HepG2 (cell line): ENCODE results near the gene FTL. TPM values are rescaled to one million over a fixed set of nuclear protein-coding genes. Genes with fewer than 3 reads are reported as not detected.

ENCODE experiments used
- ATF7-NPFF ChIP-seq: sonication (generic); formaldehyde crosslinking; IDR thresholded peaks from 2 replicates; pipeline ENCODE4 v1.8.1; 2023; ENCODE audit warnings: mild to moderate bottlenecking, low read depth, missing genetic modification reagents, moderate library complexity
- DNMT1 ChIP-seq: sonication (generic); formaldehyde crosslinking; IDR thresholded peaks from 2 replicates; pipeline ENCODE4 v1.5.1; 2020; ENCODE audit warnings: mild to moderate bottlenecking, missing genetic modification reagents
- FOXA1 ChIP-seq, 2 experiments: fragments of 450-650 bp in 1 of 2; sonication (generic) in 1 of 2; formaldehyde crosslinking in 1 of 2; IDR thresholded peaks; 2 replicates each; pipeline versions ENCODE4 v1.4.0 to v1.6.1; 2016 to 2020; ENCODE audit warnings: missing genetic modification reagents in 1 of 2
- GZF1 ChIP-seq: sonication (generic); formaldehyde crosslinking; IDR thresholded peaks from 2 replicates; pipeline ENCODE4 v1.5.1; 2020; ENCODE audit warnings: mild to moderate bottlenecking, missing genetic modification reagents
- MEF2D ChIP-seq: sonication (generic); formaldehyde crosslinking; IDR thresholded peaks from 2 replicates; pipeline ENCODE4 v1.5.1; 2020; ENCODE audit warnings: mild to moderate bottlenecking, missing genetic modification reagents
- NAIF1 ChIP-seq: sonication (generic); formaldehyde crosslinking; IDR thresholded peaks from 2 replicates; pipeline ENCODE4 v1.5.0; 2020; ENCODE audit warnings: mild to moderate bottlenecking, missing genetic modification reagents, borderline replicate concordance
- NPAS2 ChIP-seq: sonication (generic); formaldehyde crosslinking; IDR thresholded peaks from 2 replicates; pipeline ENCODE4 v1.8.0; 2022; ENCODE audit warnings: mild to moderate bottlenecking, missing genetic modification reagents, borderline replicate concordance
- PAWR ChIP-seq: sonication (generic); formaldehyde crosslinking; IDR thresholded peaks from 2 replicates; pipeline ENCODE4 v1.4.0; 2020; ENCODE audit warnings: missing genetic modification reagents, mild to moderate bottlenecking, borderline replicate concordance
- RNF2 ChIP-seq: fragments of 450-650 bp; conservative IDR thresholded peaks from 2 replicates; pipeline ENCODE4 v1.6.1; 2016; ENCODE audit warnings: low read depth
- SYNCRIP ChIP-seq: fragments of 200-400 bp; formaldehyde crosslinking; IDR thresholded peaks from 2 replicates; pipeline ENCODE4 v1.6.1; 2018; ENCODE audit warnings: mild to moderate bottlenecking, low read depth, low read length; ENCODE audit not compliant: insufficient read depth
- ZNF431 ChIP-seq: sonication (generic); formaldehyde crosslinking; IDR thresholded peaks from 2 replicates; pipeline ENCODE4 v1.9.0; 2022; ENCODE audit warnings: missing genetic modification reagents, low read depth, mild to moderate bottlenecking, borderline replicate concordance
- ZNF564 ChIP-seq: sonication (generic); formaldehyde crosslinking; IDR thresholded peaks from 2 replicates; pipeline ENCODE4 v1.8.1; 2023; ENCODE audit warnings: mild to moderate bottlenecking, missing genetic modification reagents
- polyA plus RNA-seq, 8 experiments: library from polyadenylated mRNA; depleted of rRNA in 3 of 8; stranded (reverse) in 7 of 8; unstranded in 1 of 8; fragments of >200 nt; fragmentation: Illumina TruSeq in 4 of 8; extraction: Trizol in 4 of 8; gene quantifications; 2 replicates each; pipeline versions ENCODE4 v1.2.1 to v1.2.3, GENCODE V29; 2011 to 2016; ENCODE audit warnings: low read depth in 4 of 8, missing spikeins in 1 of 8, mixed read lengths in 1 of 8; ENCODE audit not compliant: insufficient read depth in 1 of 8
- total RNA-seq, 5 experiments: library from RNA; depleted of rRNA; stranded (reverse); fragments of >200 nt; fragmentation: Illumina TruSeq; extraction: Trizol; gene quantifications; 2 replicates each; pipeline ENCODE4 v1.2.3, GENCODE V29; 2016; ENCODE audit warnings: low read depth in 1 of 5
- TF ChIP-seq, protein P1 (sequence below): sonication (generic); formaldehyde crosslinking; IDR thresholded peaks from 2 replicates; pipeline ENCODE4 v1.4.0; 2020; ENCODE audit warnings: missing genetic modification reagents
- TF ChIP-seq, protein P2 (sequence below): sonication (generic); formaldehyde crosslinking; IDR thresholded peaks from 2 replicates; pipeline ENCODE4 v1.4.0; 2020; ENCODE audit warnings: missing genetic modification reagents
- TF ChIP-seq, protein P3 (sequence below): sonication (generic); formaldehyde crosslinking; conservative IDR thresholded peaks from 2 replicates; pipeline ENCODE4 v1.4.0; 2020; ENCODE audit warnings: mild to moderate bottlenecking, missing genetic modification reagents, moderate library complexity
- TF ChIP-seq, protein P4 (sequence below): sonication (generic); formaldehyde crosslinking; IDR thresholded peaks from 2 replicates; pipeline ENCODE4 v1.5.1; 2020; ENCODE audit warnings: missing genetic modification reagents, mild to moderate bottlenecking, borderline replicate concordance

Gene FTL
- total and polyA plus RNA-seq, 2 of the 13 experiments (the other 11 are each of a cell fraction or from before 2014, with no cell fraction given) = 2,721 to 8,800 TPM

DNA sequence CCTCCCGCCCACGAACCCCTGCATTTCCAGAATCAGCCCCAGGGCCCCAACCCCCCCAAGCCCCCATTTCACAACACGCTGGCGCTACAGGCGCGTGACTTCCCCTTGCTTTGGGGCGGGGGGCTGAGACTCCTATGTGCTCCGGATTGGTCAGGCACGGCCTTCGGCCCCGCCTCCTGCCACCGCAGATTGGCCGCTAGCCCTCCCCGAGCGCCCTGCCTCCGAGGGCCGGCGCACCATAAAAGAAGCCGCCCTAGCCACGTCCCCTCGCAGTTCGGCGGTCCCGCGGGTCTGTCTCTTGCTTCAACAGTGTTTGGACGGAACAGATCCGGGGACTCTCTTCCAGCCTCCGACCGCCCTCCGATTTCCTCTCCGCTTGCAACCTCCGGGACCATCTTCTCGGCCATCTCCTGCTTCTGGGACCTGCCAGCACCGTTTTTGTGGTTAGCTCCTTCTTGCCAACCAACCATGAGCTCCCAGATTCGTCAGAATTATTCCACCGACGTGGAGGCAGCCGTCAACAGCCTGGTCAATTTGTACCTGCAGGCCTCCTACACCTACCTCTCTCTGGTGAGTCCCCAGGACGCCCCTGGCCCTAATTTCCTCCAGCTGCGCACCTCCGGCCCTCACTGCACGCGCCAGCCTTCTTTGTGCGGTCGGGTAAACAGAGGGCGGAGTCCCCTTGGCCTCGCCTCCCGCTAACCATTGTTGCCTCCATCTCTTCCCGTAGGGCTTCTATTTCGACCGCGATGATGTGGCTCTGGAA lies at the start of gene FTL (continued):
- TF ChIP-seq, protein P1, sequence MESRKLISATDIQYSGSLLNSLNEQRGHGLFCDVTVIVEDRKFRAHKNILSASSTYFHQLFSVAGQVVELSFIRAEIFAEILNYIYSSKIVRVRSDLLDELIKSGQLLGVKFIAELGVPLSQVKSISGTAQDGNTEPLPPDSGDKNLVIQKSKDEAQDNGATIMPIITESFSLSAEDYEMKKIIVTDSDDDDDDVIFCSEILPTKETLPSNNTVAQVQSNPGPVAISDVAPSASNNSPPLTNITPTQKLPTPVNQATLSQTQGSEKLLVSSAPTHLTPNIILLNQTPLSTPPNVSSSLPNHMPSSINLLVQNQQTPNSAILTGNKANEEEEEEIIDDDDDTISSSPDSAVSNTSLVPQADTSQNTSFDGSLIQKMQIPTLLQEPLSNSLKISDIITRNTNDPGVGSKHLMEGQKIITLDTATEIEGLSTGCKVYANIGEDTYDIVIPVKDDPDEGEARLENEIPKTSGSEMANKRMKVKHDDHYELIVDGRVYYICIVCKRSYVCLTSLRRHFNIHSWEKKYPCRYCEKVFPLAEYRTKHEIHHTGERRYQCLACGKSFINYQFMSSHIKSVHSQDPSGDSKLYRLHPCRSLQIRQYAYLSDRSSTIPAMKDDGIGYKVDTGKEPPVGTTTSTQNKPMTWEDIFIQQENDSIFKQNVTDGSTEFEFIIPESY (CRISPR knock-in tag) = no peak
- TF ChIP-seq, protein P2, sequence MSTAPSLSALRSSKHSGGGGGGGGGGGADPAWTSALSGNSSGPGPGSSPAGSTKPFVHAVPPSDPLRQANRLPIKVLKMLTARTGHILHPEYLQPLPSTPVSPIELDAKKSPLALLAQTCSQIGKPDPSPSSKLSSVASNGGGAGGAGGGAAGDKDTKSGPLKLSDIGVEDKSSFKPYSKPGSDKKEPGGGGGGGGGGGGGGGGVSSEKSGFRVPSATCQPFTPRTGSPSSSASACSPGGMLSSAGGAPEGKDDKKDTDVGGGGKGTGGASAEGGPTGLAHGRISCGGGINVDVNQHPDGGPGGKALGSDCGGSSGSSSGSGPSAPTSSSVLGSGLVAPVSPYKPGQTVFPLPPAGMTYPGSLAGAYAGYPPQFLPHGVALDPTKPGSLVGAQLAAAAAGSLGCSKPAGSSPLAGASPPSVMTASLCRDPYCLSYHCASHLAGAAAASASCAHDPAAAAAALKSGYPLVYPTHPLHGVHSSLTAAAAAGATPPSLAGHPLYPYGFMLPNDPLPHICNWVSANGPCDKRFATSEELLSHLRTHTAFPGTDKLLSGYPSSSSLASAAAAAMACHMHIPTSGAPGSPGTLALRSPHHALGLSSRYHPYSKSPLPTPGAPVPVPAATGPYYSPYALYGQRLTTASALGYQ (CRISPR knock-in tag) = peak; percentile 80; the same call in 1 of the 2 replicates
- TF ChIP-seq PAWR (CRISPR knock-in tag) = no peak
- TF ChIP-seq NAIF1 (CRISPR knock-in tag) = peak; percentile 77; the same call in 1 of the 2 replicates
- no peak; the same call in 1 of the 2 replicates for TF ChIP-seq MEF2D
- peak; percentile 86 for TF ChIP-seq ATF7-NPFF (CRISPR knock-in tag)
- TF ChIP-seq GZF1 (CRISPR knock-in tag) = peak; percentile 36; the same call in 1 of the 2 replicates
- peak; percentile 86; the same call in 1 of the 2 replicates for TF ChIP-seq ZNF431 (CRISPR knock-in tag)
- no peak for TF ChIP-seq NPAS2
- TF ChIP-seq, protein P3, sequence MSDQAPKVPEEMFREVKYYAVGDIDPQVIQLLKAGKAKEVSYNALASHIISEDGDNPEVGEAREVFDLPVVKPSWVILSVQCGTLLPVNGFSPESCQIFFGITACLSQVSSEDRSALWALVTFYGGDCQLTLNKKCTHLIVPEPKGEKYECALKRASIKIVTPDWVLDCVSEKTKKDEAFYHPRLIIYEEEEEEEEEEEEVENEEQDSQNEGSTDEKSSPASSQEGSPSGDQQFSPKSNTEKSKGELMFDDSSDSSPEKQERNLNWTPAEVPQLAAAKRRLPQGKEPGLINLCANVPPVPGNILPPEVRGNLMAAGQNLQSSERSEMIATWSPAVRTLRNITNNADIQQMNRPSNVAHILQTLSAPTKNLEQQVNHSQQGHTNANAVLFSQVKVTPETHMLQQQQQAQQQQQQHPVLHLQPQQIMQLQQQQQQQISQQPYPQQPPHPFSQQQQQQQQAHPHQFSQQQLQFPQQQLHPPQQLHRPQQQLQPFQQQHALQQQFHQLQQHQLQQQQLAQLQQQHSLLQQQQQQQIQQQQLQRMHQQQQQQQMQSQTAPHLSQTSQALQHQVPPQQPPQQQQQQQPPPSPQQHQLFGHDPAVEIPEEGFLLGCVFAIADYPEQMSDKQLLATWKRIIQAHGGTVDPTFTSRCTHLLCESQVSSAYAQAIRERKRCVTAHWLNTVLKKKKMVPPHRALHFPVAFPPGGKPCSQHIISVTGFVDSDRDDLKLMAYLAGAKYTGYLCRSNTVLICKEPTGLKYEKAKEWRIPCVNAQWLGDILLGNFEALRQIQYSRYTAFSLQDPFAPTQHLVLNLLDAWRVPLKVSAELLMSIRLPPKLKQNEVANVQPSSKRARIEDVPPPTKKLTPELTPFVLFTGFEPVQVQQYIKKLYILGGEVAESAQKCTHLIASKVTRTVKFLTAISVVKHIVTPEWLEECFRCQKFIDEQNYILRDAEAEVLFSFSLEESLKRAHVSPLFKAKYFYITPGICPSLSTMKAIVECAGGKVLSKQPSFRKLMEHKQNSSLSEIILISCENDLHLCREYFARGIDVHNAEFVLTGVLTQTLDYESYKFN (CRISPR knock-in tag) = peak; percentile 54
- TF ChIP-seq SYNCRIP = no peak
- TF ChIP-seq RNF2 = peak; percentile 67
- TF ChIP-seq FOXA1 (IDR thresholded peaks at IDR 0.05) = no peak
- TF ChIP-seq FOXA1 (CRISPR knock-in tag; IDR thresholded peaks at IDR 0.05) = peak; percentile 20; the same call in 1 of the 2 replicates
- TF ChIP-seq DNMT1 (CRISPR knock-in tag) = no peak
- TF ChIP-seq ZNF564 (CRISPR knock-in tag) = peak; percentile 75; the same call in 1 of the 2 replicates
- TF ChIP-seq, protein P4, sequence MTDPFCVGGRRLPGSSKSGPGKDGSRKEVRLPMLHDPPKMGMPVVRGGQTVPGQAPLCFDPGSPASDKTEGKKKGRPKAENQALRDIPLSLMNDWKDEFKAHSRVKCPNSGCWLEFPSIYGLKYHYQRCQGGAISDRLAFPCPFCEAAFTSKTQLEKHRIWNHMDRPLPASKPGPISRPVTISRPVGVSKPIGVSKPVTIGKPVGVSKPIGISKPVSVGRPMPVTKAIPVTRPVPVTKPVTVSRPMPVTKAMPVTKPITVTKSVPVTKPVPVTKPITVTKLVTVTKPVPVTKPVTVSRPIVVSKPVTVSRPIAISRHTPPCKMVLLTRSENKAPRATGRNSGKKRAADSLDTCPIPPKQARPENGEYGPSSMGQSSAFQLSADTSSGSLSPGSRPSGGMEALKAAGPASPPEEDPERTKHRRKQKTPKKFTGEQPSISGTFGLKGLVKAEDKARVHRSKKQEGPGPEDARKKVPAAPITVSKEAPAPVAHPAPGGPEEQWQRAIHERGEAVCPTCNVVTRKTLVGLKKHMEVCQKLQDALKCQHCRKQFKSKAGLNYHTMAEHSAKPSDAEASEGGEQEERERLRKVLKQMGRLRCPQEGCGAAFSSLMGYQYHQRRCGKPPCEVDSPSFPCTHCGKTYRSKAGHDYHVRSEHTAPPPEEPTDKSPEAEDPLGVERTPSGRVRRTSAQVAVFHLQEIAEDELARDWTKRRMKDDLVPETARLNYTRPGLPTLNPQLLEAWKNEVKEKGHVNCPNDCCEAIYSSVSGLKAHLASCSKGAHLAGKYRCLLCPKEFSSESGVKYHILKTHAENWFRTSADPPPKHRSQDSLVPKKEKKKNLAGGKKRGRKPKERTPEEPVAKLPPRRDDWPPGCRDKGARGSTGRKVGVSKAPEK (CRISPR knock-in tag) = no peak
